C4-2B (cell line): ENCODE measurements around the gene FAM209B.
"Not testable (repeated sequence)": the region's sequence is repeated elsewhere in the genome, so short reads cannot be mapped to it uniquely, and the experiment has no call there.

ENCODE experiments used
- H3K27ac ChIP-seq: fragments of 450-650 bp; 2 replicates; pipeline ENCODE4 v1.5.1; 2017
- CTCF ChIP-seq: fragments of 450-650 bp; conservative IDR thresholded peaks from 2 replicates; pipeline ENCODE4 v1.5.1; 2017; ENCODE audit warnings: mild to moderate bottlenecking
- ZFX ChIP-seq: fragments of 450-650 bp; IDR thresholded peaks from 2 replicates; pipeline ENCODE4 v1.6.1; 2017

FAM209B gene

GRCh38 chr20:56542489-56543030 is 9.5 kb downstream of the FAM209B start:
- TF ChIP-seq CTCF (no peak), ZFX (no peak)

GRCh38 chr20:56551571-56551970 is 18.5 kb downstream of the FAM209B start:
- TF ChIP-seq CTCF = no peak
- no peak for TF ChIP-seq ZFX

More at GRCh38 chr20:56542489-56543030, 9.5 kb downstream of the FAM209B start:
- no peak overlapping the region for H3K27ac ChIP-seq

GRCh38 chr20:56552911-56553629 is 20.0 kb downstream of the FAM209B start:
- no peak overlapping the region for H3K27ac ChIP-seq
- no peak for TF ChIP-seq CTCF
- no peak for TF ChIP-seq ZFX

More at GRCh38 chr20:56551571-56551970, 18.5 kb downstream of the FAM209B start:
- H3K27ac ChIP-seq = no peak overlapping the region

- no peak for TF ChIP-seq CTCF
- H3K27ac ChIP-seq = no peak overlapping the region
These were observed 21.8 kb downstream of the FAM209B start for GRCh38 chr20:56554869-56555268.

- TF ChIP-seq CTCF (no peak), ZFX (no peak)
- H3K27ac ChIP-seq = no peak overlapping the region
These were observed 25.9 kb downstream of the FAM209B start for GRCh38 chr20:56558968-56559367.

- H3K27ac ChIP-seq = not testable (repeated sequence)
These were observed 31.5 kb downstream of the FAM209B start for GRCh38 chr20:56564526-56564925.

GRCh38 chr20:56565511-56565910 is 32.5 kb downstream of the FAM209B start:
- TF ChIP-seq CTCF = no peak
- no peak for TF ChIP-seq ZFX
- no peak overlapping the region for H3K27ac ChIP-seq

- TF ChIP-seq ZFX = no peak
- no peak for TF ChIP-seq CTCF
- no peak overlapping the region for H3K27ac ChIP-seq
These were observed 33.6 kb downstream of the FAM209B start for GRCh38 chr20:56566621-56567020.
